ENCODE data around the gene IL1RN. TPM values are rescaled to one million over a fixed set of nuclear protein-coding genes. Genes with fewer than 3 reads are reported as not detected.

IL1RN gene
- total and polyA plus RNA-seq, 4 donors: 0.74 to 11.6 (median 6.6) TPM

DNA sequence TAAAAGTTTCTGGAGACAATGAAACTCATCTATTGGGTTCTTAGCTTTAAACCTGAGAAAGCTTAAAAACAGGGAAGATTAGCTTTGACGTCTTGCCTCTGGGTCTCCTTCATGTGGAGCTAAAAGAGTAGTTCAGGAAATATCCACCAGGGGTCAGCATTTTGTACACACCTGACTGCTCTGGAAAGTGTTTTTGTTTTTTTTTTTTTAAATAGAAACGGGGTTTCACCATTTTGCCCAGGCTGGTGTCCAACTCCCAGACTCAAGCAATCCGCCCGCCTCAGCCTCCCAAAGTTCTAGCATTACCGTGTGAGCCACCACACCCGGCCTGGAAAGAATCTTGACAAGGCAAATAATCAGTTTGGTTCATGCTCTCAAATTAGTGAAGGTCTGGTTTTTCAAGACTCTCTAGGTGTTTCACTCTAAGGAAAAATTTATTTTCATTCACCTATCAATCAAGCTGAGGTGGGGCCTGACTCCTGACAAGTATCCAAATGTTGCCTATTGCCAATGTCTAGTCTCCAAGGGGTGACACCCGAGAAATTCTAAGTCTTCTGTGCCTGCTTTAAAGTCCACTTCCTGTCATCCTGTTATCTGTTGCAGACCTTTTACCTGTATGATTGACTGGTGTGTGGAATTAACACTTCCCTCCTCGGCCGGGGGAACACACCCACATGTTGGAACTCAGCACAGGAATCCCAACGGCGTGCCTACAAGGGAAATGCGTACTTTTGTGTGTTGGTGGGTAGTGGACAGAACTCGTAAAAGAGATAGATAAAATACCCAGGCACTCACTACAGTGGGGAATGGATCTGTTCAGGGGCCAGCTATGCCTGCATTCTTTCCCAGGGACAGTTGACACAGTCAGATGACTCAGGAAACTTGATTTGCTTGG, 11.3 kb downstream of the IL1RN start:
- WGBS, 2 donors: 43 to 47% methylated on average over 13 of the region's 13 CpGs
- Histone ChIP-seq H3K27ac (ENCODE audit: low read depth in 1 of 2, low read length in 2 of 2) (no peak overlapping the region), H3K9me3 (ENCODE audit: control insufficient read depth, low read length) (no peaks in the 10 kb centered on the region), H3K36me3 (ENCODE audit: control insufficient read depth in 1 of 2, insufficient read depth in 2 of 2, low read length in 1 of 2) (no peaks in the 10 kb centered on the region), H3K4me3 (ENCODE audit: low read length in 2 of 2) (no peak overlapping the region), H3K27me3 (ENCODE audit: control insufficient read depth in 1 of 2, insufficient read depth in 2 of 2, low read length in 1 of 2) (peaks cover 0 to 3% of the 10 kb centered on the region in 2 donors), H3K4me1 (ENCODE audit: control insufficient read depth in 1 of 2, insufficient read depth in 2 of 2, low read length in 2 of 2) (no peaks in the 10 kb centered on the region)
- DNase-seq: no peak
- intact Hi-C loops (cut with DNase I): loop anchor here (5.0 to 10.0 kb wide), 3 partner anchors 59 to 249 kb away; no protein-coding TSS in a partner anchor
- ATAC-seq (ENCODE audit: low FRiP score): peak; percentile 76

DNA sequence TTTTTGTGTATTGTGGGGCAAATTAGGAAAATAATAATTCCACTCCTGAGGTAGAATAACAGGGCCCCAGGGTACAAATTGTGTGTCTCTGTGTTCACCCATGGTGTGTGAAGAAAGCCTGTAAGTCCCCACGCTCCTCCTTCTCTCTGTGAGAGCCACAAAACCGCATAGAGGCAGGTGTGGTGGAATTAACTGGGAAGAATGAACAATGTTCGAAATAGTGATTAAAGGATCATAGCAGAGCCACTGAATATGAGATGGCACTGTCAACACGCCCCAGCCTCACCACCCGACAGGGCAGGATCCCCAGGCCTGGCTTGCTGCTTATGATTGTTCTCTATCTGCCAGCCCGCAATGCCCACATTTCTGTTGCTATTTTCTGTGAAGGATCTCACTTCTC, 14.1 kb downstream of the IL1RN start:
- no peaks in the 10 kb centered on the region for H3K4me1 ChIP-seq (ENCODE audit: control insufficient read depth in 1 of 2, insufficient read depth in 2 of 2, low read length in 2 of 2)
- no peak overlapping the region for H3K27ac ChIP-seq (ENCODE audit: low read depth in 1 of 2, low read length in 2 of 2)
- no peak overlapping the region for H3K4me3 ChIP-seq (ENCODE audit: low read length in 2 of 2)
- no peak for ATAC-seq (ENCODE audit: low FRiP score)
- H3K36me3 ChIP-seq (ENCODE audit: control insufficient read depth in 1 of 2, insufficient read depth in 2 of 2, low read length in 1 of 2): no peaks in the 10 kb centered on the region
- no peaks in the 10 kb centered on the region for H3K9me3 ChIP-seq (ENCODE audit: control insufficient read depth, low read length)
- WGBS, 2 donors: 88 to 91% methylated on average over 6 of the region's 6 CpGs
- DNase-seq: no peak
- peaks cover 0 to 3% of the 10 kb centered on the region in 2 donors for H3K27me3 ChIP-seq (ENCODE audit: control insufficient read depth in 1 of 2, insufficient read depth in 2 of 2, low read length in 1 of 2)
- intact Hi-C loops (cut with DNase I): no loop called here

DNA sequence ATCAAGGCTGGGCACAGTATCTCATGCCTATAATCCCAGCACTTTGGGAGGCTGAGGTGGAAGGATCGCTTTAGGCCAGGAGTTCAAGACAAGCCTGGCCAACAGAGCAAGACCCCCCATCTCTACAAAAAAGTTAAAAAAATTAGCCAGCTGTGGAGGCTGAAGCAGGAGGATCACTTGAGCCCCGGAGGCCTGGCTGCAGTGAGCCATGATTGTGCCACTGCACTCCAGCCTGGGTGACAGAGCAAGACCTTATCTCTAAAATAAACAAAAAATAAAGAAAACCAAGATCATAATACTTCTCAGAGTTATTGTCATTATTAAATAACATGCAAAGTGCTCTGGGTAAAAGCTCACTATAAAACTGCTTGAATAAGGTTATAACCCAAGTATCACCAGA, 14.9 kb downstream of the IL1RN start:
- Histone ChIP-seq H3K4me3 (ENCODE audit: low read length in 2 of 2) (no peak overlapping the region), H3K36me3 (ENCODE audit: control insufficient read depth in 1 of 2, insufficient read depth in 2 of 2, low read length in 1 of 2) (no peaks in the 10 kb centered on the region), H3K27me3 (ENCODE audit: control insufficient read depth in 1 of 2, insufficient read depth in 2 of 2, low read length in 1 of 2) (peaks cover 0 to 3% of the 10 kb centered on the region in 2 donors), H3K4me1 (ENCODE audit: control insufficient read depth in 1 of 2, insufficient read depth in 2 of 2, low read length in 2 of 2) (no peaks in the 10 kb centered on the region), H3K27ac (ENCODE audit: low read depth in 1 of 2, low read length in 2 of 2) (no peak overlapping the region), H3K9me3 (ENCODE audit: control insufficient read depth, low read length) (no peaks in the 10 kb centered on the region)
- ATAC-seq (ENCODE audit: low FRiP score): no peak
- intact Hi-C loops (cut with DNase I): no loop called here
- DNase-seq: no peak
- WGBS, 2 donors: 83 to 88% methylated on average over 2 of the region's 2 CpGs

DNA sequence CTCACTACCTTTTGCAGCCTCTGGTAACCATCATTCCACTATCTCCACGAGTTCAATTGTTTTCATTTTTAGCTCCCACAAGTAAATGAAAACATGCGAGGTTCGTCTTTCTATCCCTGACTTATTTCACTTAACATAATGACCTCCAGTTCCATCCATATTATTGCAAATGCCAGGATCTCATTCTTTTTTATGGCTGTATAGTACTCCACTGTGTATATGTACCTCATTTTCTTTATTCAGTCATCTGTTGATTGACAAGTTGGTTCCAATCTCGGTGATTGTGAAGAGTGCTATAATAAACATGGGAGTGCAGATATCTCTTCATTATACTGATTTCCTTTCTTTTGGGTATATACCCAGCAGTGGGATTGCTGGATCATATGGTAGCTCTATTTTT, 16.9 kb downstream of the IL1RN start:
- ATAC-seq (ENCODE audit: low FRiP score) (no peak), DNase-seq (no peak)
- Histone ChIP-seq H3K27me3 (ENCODE audit: control insufficient read depth in 1 of 2, insufficient read depth in 2 of 2, low read length in 1 of 2) (peaks cover 0 to 3% of the 10 kb centered on the region in 2 donors), H3K27ac (ENCODE audit: low read depth in 1 of 2, low read length in 2 of 2) (no peak overlapping the region), H3K36me3 (ENCODE audit: control insufficient read depth in 1 of 2, insufficient read depth in 2 of 2, low read length in 1 of 2) (no peaks in the 10 kb centered on the region), H3K9me3 (ENCODE audit: control insufficient read depth, low read length) (no peaks in the 10 kb centered on the region), H3K4me3 (ENCODE audit: low read length in 2 of 2) (no peak overlapping the region), H3K4me1 (ENCODE audit: control insufficient read depth in 1 of 2, insufficient read depth in 2 of 2, low read length in 2 of 2) (no peaks in the 10 kb centered on the region)
- 68 to 83% methylated on average over 4 of the region's 4 CpGs for WGBS, 2 donors
- intact Hi-C loops (cut with DNase I): no loop called here

DNA sequence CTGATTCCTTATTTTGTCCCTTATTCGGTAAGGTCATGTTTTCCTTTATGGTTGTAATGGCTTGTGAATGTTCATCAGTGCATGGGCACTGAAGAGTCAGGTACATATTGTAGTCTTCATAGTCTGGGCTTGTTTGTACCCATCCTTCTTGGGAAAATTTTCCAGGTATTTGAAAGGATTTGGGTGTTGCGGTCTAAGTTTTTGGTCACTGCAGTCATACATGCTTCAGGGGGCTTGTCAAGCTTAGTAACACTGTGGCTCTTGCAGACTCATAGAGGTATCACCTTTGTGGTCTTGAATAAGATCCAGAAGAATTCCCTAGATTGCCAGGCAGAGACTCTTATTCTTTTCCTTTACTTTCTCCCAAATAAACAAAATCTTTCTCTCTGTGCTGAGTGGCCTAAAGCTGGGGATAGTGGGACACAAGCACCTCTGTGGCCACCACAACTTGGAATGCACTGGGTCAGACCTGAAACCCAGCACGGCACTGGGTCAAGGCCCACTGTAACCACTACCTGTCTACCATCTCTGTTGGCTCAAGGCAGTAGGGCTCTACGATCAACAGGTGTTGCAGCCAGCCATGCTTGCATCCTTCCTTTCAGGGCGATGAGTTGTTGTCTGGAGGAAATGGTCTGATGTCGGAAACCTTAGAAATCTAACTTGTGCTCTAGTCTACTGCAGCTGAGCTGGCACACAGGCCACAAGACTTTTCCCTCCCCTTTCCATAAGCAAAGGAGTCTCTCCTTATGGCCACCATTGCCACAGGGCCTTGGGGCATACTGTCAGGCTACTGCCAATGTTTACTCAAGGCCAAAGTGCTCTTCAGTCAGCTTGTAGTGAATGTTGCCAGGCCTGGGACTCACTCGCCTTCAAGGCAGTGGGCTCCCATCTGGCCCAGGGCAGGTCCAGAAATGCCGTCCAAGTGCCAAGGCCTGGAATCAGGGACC, 21.5 kb downstream of the IL1RN start:
- intact Hi-C loops (cut with DNase I): no loop called here
- Histone ChIP-seq H3K4me3 (ENCODE audit: low read length in 2 of 2) (no peak overlapping the region), H3K27ac (ENCODE audit: low read depth in 1 of 2, low read length in 2 of 2) (no peak overlapping the region), H3K36me3 (ENCODE audit: control insufficient read depth in 1 of 2, insufficient read depth in 2 of 2, low read length in 1 of 2) (no peaks in the 10 kb centered on the region), H3K27me3 (ENCODE audit: control insufficient read depth in 1 of 2, insufficient read depth in 2 of 2, low read length in 1 of 2) (no peaks in the 10 kb centered on the region), H3K4me1 (ENCODE audit: control insufficient read depth in 1 of 2, insufficient read depth in 2 of 2, low read length in 2 of 2) (no peaks in the 10 kb centered on the region), H3K9me3 (ENCODE audit: control insufficient read depth, low read length) (peaks cover 3% of the 10 kb centered on the region)
- DNase-seq (no peak), ATAC-seq (ENCODE audit: low FRiP score) (no peak)
- WGBS, 2 donors: 79 to 81% methylated on average over 8 of the region's 8 CpGs

DNA sequence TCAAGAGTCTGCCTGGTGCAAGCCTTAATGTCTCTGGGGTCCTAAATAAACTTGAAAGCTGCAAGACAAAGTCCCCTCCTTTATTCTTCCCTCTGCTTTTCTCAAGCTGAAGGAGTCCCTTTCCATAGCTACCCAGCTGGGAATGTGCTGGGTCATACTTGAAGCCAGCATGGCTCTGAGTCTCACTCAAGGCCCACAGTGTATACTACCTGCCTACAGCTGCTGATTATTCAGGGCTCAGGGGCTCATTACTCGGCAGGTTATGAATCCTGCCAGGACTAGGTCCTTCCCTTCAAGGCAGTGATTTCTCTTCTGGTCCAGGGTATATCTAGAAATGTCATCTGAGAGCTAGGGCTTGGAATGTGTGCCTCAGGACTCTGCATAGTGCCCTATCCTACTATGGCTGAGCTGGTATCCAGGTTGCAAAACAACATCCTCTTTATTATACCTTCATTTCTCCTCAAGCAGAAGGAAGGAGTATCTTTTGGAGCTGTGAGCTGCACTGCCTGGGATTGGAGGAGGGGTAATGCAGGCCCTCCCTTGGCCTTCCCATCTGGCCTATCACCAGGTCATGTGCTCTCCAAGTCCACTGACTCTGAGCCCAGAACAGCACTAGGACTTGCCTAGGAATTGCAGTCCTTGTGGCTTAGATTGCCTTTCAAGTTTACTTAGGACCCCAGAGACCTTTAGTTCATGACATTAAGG, 22.3 kb downstream of the IL1RN start:
- intact Hi-C loops (cut with DNase I): no loop called here
- Histone ChIP-seq H3K4me1 (ENCODE audit: control insufficient read depth in 1 of 2, insufficient read depth in 2 of 2, low read length in 2 of 2) (no peaks in the 10 kb centered on the region), H3K27me3 (ENCODE audit: control insufficient read depth in 1 of 2, insufficient read depth in 2 of 2, low read length in 1 of 2) (no peaks in the 10 kb centered on the region), H3K27ac (ENCODE audit: low read depth in 1 of 2, low read length in 2 of 2) (no peak overlapping the region), H3K36me3 (ENCODE audit: control insufficient read depth in 1 of 2, insufficient read depth in 2 of 2, low read length in 1 of 2) (no peaks in the 10 kb centered on the region), H3K4me3 (ENCODE audit: low read length in 2 of 2) (no peak overlapping the region), H3K9me3 (ENCODE audit: control insufficient read depth, low read length) (peaks cover 3% of the 10 kb centered on the region)
- WGBS, 2 donors: 85 to 88% methylated on average over 1 of the region's 1 CpG
- ATAC-seq (ENCODE audit: low FRiP score): peak; percentile 22
- DNase-seq: no peak

DNA sequence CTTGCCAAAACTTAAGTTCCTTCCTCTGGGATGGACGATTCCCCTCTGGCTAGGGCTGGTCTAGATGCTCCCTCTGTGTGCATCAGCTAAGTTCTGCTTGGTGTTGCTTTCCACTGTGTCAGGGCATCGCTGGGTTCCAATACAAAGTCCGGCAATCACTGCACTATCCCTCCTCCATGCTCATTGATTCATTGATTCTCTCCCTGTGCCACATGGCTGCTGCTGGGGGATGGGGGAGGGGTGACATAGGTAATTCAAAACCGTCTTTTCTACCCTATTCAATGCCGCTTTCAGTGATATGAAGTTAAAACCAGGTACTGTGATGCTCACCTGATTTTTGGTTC, 22.8 kb downstream of the IL1RN start:
- 84 to 86% methylated on average over 5 of the region's 5 CpGs for WGBS, 2 donors
- Histone ChIP-seq H3K36me3 (ENCODE audit: control insufficient read depth in 1 of 2, insufficient read depth in 2 of 2, low read length in 1 of 2) (no peaks in the 10 kb centered on the region), H3K27me3 (ENCODE audit: control insufficient read depth in 1 of 2, insufficient read depth in 2 of 2, low read length in 1 of 2) (no peaks in the 10 kb centered on the region), H3K9me3 (ENCODE audit: control insufficient read depth, low read length) (peaks cover 3% of the 10 kb centered on the region), H3K27ac (ENCODE audit: low read depth in 1 of 2, low read length in 2 of 2) (no peak overlapping the region), H3K4me3 (ENCODE audit: low read length in 2 of 2) (no peak overlapping the region), H3K4me1 (ENCODE audit: control insufficient read depth in 1 of 2, insufficient read depth in 2 of 2, low read length in 2 of 2) (no peaks in the 10 kb centered on the region)
- DNase-seq: no peak
- ATAC-seq (ENCODE audit: low FRiP score): no peak
- intact Hi-C loops (cut with DNase I): no loop called here

DNA sequence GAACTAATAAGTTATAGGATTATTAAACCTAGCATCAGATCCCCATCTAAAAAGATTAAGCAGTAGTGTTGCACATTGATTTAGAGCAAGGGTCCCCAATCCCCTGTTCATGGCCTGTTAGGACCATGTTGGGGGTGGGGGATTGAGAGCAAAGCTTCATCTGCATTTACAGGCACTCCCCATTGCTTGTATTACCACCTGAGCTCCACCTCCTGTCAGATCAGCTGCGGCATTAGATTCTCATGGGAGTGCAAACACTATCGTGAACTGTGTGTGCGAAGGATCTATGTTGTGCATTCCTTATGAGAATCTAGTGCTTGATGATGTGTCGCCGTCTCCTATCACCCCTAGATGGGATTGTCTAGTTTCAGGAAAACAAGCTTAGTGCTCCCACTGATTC, 27.9 kb downstream of the IL1RN start:
- H3K27ac ChIP-seq (ENCODE audit: low read depth in 1 of 2, low read length in 2 of 2): no peak overlapping the region
- 76 to 94% methylated on average over 5 of the region's 5 CpGs for WGBS, 2 donors
- H3K27me3 ChIP-seq (ENCODE audit: control insufficient read depth in 1 of 2, insufficient read depth in 2 of 2, low read length in 1 of 2): no peaks in the 10 kb centered on the region
- H3K9me3 ChIP-seq (ENCODE audit: control insufficient read depth, low read length): no peaks in the 10 kb centered on the region
- intact Hi-C loops (cut with DNase I): no loop called here
- no peak for DNase-seq
- no peak for ATAC-seq (ENCODE audit: low FRiP score)
- no peak overlapping the region for H3K4me3 ChIP-seq (ENCODE audit: low read length in 2 of 2)
- H3K4me1 ChIP-seq (ENCODE audit: control insufficient read depth in 1 of 2, insufficient read depth in 2 of 2, low read length in 2 of 2): no peaks in the 10 kb centered on the region
- H3K36me3 ChIP-seq (ENCODE audit: control insufficient read depth in 1 of 2, insufficient read depth in 2 of 2, low read length in 1 of 2): no peaks in the 10 kb centered on the region
